Left renal cortex interstitium (tissue), 4 donors: Measurements from ENCODE around the gene SEMA5A. TPM values are rescaled to one million over a fixed set of nuclear protein-coding genes. Genes with fewer than 3 reads are reported as not detected.

Source experiments
- DNase-seq, 4 donors: peaks; one replicate each; pipeline ENCODE4 v3.0.0-alpha.2; 2013; ENCODE audit warnings: low read depth in 4 of 4, low spot score in 2 of 4, missing footprints in 1 of 4
- polyA plus RNA-seq, 4 donors: library from polyadenylated mRNA; unstranded; fragments of 120-200 nt; gene quantifications; one replicate each; pipeline ENCODE4 v1.2.1, GENCODE V29; 2013; ENCODE audit not compliant: insufficient read length in 4 of 4

SEMA5A gene
- polyA plus RNA-seq, 4 donors: 34.7 to 37.4 (median 36.2) TPM

GRCh38 chr5:9098990-9099389, 446.9 kb downstream of the SEMA5A start:
- no peak for DNase-seq

DNA sequence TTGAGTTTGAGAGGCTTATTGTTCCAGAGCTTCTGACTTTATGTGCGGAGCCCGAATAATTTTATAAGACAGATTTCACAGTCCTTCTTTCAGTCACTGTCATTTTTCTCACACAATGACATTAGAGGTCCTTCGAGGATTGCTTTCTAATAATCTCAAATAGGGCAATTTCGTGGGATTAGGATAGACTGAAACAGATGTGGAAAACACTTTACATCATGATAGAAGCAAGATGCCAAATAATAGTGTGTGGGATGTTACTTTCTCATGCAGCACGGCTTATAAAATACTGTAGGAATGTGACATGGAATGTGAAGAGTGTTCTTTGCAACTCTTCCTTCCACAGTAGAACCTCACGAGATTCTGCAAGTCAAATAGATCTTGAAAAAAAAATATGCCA, 451.3 kb downstream of the SEMA5A start:
- no peak for DNase-seq

DNA sequence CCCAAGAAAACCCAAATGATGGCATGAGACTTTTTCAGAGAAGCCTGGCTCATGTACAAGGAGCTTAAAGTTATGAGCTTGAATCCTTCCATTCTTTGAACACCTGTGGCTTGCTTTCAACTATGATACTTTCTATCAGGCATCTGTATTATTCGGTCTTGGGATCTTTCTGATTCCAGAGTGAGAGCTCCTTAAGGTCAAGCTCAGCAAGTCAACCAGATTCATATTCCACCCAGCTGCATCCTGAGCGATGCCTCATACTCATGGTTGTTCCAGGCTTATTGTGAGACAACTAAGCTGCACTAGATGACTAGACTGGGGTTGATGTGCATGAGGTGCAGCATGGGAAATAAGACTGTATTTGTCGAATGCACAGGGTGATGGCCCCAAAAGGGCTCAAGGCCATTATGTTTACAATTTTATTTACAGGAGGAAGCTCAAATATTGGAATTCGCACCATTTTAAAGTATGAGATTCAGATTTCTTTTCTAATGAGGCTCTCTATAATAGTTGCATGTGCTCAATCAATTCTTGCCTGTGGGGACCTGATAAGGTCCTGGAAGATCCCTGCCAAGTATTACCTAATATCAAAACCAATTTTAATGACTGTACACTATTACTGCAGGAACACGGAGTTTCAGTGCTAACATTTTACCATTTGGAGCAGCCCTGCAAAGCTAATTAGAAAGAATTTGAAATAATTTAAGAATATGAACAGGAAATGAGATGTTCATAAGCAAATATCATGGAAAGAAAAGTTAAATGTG, 453.8 kb downstream of the SEMA5A start:
- no peak for DNase-seq

DNA sequence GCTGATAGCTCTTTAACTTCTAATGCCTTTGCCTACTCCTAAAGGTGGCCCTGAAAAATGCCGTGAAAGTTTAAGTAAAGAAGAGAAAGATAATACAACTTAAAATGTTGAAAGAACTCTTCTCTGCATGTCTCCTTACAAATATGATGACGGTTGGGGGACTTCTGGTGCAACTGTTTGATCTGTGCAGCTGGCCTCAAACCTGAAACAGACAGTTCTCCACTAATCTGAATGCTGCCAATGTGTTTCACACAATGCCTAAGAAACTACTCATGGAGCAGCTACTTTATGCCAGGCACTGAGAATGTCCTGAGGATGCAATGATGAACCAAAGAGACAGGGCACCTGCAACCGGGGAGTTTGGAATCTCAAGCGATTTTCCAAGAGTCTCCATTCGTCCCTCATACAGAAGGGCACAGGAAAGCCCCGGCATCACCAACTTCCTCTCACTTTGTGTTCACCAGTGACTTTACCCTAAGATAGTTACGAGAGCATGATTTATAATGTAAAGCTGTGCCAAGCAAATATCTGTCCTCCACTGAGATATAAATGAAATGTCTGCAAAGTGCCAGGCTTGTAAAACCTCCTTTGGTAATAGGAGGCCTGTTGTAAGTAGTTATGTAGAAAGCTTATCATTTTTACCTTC, 455.4 kb downstream of the SEMA5A start:
- no peak for DNase-seq

DNA sequence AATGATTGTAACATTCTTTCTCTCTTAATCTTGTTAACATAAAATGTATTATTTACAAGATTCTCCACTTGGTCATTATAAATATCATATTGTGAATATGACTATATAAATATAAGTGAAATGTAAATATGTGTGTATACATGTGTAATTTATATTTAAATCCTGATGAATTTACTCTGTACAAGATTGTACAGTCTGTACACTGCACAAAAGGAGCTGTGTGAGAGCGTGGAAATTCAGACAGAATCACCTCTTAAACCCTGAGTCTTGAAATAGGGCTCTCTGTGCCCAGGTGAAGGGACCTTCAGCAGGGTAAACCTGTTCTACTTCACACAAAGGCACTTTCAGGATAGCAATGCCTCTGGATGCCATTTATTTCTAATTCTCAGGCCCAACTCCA, 456.0 kb downstream of the SEMA5A start:
- DNase-seq: no peak

- DNase-seq: no peak
Measured at GRCh38 chr5:9082996-9083395, 462.9 kb downstream of the SEMA5A start.

GRCh38 chr5:9072701-9073100, 473.2 kb downstream of the SEMA5A start:
- DNase-seq: no peak

GRCh38 chr5:9071524-9071923, 474.4 kb downstream of the SEMA5A start:
- no peak for DNase-seq

DNA sequence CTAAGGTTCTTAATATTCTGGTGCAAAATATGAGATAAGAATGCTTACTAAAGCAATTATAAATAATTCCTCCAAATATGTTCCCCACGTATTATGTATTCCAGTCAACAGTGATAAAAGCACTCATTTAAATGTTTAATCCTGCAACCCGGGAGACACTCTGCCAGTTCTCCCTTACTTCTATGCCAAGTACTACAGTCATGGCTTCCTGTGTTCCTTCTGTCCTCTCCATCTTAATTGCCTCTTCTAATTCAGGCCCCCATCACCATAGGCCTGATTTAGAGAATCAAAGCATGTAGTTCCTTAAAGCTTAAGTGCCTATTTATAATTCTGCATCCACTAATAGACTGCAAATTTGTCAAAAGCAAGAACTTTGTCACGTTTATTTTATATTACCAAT, 474.8 kb downstream of the SEMA5A start:
- DNase-seq: no peak

- peak in 1 of 4 donors; percentile 7 for DNase-seq
Measured at GRCh38 chr5:9069650-9070049, 476.2 kb downstream of the SEMA5A start.

- no peak for DNase-seq
Measured at GRCh38 chr5:9067154-9067553, 478.7 kb downstream of the SEMA5A start.

DNA sequence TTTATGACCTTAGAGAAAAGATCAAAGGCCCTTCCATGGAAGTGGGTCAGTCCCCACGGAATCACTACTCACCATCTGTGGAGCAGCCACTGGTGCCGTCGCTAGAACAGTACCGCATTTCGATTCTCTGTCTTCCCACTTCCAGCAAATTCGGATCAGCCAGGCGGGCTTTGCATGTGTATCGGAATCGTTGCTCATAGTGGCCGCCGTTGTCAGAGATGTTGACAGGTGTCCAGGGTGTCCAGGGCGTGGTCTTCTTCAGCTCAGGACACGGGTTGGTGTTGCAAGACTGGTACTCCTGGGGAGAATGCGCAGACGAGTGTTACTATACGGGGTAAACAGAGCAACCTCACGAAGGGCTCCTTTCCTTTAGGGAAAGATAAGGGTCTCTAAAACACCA, 479.5 kb downstream of the SEMA5A start:
- no peak for DNase-seq

DNA sequence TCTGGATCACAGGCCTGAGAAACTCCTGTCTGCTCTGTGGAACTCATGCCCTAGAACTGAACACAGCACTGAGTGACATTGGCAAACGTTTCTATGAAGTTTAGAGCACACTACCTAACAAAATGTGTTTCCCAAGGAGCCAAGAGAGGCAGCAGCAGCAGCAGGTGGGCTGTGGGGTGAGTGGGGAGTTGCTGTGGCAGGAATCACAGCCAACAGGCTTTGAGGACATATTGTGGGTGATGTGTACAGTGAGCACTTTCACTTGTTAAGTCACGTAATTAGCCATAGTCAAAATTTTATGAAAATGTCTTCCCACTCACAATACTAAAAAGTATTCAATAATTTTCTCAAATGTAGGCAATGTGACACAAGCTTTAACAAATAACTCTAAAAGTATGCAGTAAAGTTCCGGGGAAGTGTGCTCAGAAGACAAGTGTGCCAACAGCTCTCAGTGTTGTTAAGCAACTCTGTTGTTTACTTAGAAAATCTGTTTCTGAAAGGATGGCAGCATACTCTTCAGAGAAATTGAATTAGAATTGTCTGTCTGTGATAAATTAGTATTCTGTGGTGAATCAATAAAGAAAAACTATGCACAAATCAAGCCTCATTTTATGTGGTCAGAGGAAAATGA, 482.1 kb downstream of the SEMA5A start:
- no peak for DNase-seq

GRCh38 chr5:9062873-9063272, 483.0 kb downstream of the SEMA5A start:
- no peak for DNase-seq

DNA sequence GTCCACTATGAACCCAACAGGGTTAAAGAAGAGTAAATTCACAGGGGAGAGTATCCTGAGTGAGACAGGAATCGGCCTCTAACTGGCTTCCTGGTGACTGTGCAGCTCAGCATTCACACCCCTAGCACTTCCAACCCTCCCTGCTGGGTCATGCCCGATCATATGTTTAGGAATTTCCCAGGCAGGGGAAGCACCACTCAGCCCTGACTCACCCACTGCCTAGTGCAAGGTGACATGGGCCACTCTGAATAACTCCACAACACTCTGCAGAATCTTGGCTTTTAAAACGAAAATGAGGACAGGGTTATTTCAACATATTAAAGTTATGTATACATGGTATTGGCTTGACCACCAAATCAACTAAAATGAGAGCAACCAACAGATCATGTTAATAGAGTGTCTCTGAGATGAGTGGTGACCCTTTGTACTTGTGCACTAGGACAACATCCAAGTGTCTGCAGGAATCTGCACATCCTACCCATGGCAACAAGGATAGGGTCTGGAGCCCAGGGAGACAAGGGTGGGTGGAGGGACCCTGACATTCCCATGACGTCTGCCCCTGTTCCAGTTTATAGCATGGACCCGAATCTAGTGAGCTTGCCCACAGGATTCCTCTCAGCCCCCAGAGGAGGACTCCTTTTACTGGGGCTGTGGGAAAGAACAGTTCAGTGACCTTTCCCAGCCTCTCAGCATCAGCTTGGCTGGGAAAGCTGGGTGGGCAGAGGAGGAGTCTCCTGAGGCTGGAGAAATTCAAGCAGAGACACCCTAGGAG, 485.8 kb downstream of the SEMA5A start:
- DNase-seq: no peak

- DNase-seq: no peak
Measured at GRCh38 chr5:9058666-9059065, 487.2 kb downstream of the SEMA5A start.

- no peak for DNase-seq
Measured at GRCh38 chr5:9058161-9058560, 487.7 kb downstream of the SEMA5A start.

- no peak for DNase-seq
Measured at GRCh38 chr5:9057406-9058000, 488.4 kb downstream of the SEMA5A start.

DNA sequence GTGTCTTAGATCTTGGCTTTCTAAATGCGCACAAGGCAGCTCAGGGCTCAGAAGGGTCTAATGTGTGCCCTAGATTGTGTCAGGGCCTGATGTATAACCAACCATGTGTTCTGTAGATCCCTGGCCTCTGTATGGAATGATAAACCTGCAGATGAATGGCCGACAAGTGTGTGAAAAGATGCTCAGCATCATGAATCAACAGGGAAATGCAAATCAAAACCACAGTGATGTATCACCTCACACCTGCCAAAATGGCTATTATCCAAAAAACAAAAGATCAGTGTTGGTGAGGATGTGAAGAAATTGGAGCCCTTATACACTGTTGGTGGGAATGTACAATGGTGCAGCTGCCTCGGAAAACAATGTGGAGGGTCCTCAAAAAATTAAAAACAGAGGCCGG, 489.8 kb downstream of the SEMA5A start:
- DNase-seq: no peak

GRCh38 chr5:9054821-9055589, 490.9 kb downstream of the SEMA5A start:
- DNase-seq: no peak
